Stomach smooth muscle (tissue), 2 donors: ENCODE measurements around the gene MERTK.

Source experiments
- H3K27ac ChIP-seq: one replicate; pipeline ENCODE4 v1.7.0; 2013; ENCODE audit warnings: mild to moderate bottlenecking, low read length, inconsistent platforms
- H3K27me3 ChIP-seq, 2 donors: one replicate each; pipeline ENCODE4 v1.7.0; 2013; ENCODE audit warnings: low read length in 2 of 2; ENCODE audit not compliant: insufficient read depth in 2 of 2, control insufficient read depth in 1 of 2
- H3K36me3 ChIP-seq, 2 donors: one replicate each; pipeline ENCODE4 v1.7.0; 2013; ENCODE audit warnings: low read length in 2 of 2; ENCODE audit not compliant: control insufficient read depth in 2 of 2, insufficient read depth in 2 of 2
- H3K4me1 ChIP-seq: one replicate; pipeline ENCODE4 v1.7.0; 2013; ENCODE audit warnings: low read length; ENCODE audit not compliant: control insufficient read depth, insufficient read depth
- H3K4me3 ChIP-seq, 2 donors: one replicate each; pipeline ENCODE4 v1.7.0; 2013; ENCODE audit warnings: low read length in 2 of 2
- H3K9ac ChIP-seq, 2 donors: one replicate each; pipeline ENCODE4 v1.7.0; 2013; ENCODE audit warnings: low read length in 2 of 2, mild to moderate bottlenecking in 1 of 2
- H3K9me3 ChIP-seq, 2 donors: one replicate each; pipeline ENCODE4 v1.7.0; 2013; ENCODE audit warnings: low read length in 2 of 2; ENCODE audit not compliant: control insufficient read depth in 2 of 2
- donor health status: healthy.
- donor health status: Pancreatic carcinoma.

The MERTK gene

GRCh38 chr2:112008910-112009485 lies 110.6 kb downstream of the MERTK start:
- Histone ChIP-seq H3K27ac (no peak overlapping the region), H3K9ac (no peak overlapping the region), H3K4me3 (no peak overlapping the region), H3K9me3 (no peaks in the 10 kb centered on the region), H3K36me3 (peaks cover 10 to 31% of the 10 kb centered on the region in 2 donors), H3K4me1 (no peaks in the 10 kb centered on the region), H3K27me3 (no peaks in the 10 kb centered on the region)

- Histone ChIP-seq H3K4me3 (no peak overlapping the region), H3K27ac (no peak overlapping the region), H3K36me3 (peaks cover 10 to 31% of the 10 kb centered on the region in 2 donors), H3K27me3 (no peaks in the 10 kb centered on the region), H3K4me1 (no peaks in the 10 kb centered on the region), H3K9me3 (no peaks in the 10 kb centered on the region), H3K9ac (no peak overlapping the region)
Observed at GRCh38 chr2:112010751-112011150, 112.3 kb downstream of the MERTK start.

GRCh38 chr2:112012556-112012955 lies 114.1 kb downstream of the MERTK start:
- no peaks in the 10 kb centered on the region for H3K27me3 ChIP-seq
- H3K9ac ChIP-seq, result no peak overlapping the region
- no peak overlapping the region for H3K4me3 ChIP-seq
- H3K4me1 ChIP-seq, result no peaks in the 10 kb centered on the region
- H3K36me3 ChIP-seq, result peaks cover 10 to 32% of the 10 kb centered on the region in 2 donors
- H3K9me3 ChIP-seq, result no peaks in the 10 kb centered on the region
- H3K27ac ChIP-seq, result no peak overlapping the region

GRCh38 chr2:112018846-112019245 lies 120.4 kb downstream of the MERTK start:
- peaks cover 4 to 21% of the 10 kb centered on the region in 2 donors for H3K36me3 ChIP-seq
- no peak overlapping the region for H3K4me3 ChIP-seq
- no peak overlapping the region for H3K9ac ChIP-seq
- H3K27me3 ChIP-seq, result no peaks in the 10 kb centered on the region
- H3K9me3 ChIP-seq, result no peaks in the 10 kb centered on the region
- no peaks in the 10 kb centered on the region for H3K4me1 ChIP-seq
- H3K27ac ChIP-seq, result no peak overlapping the region

- no peaks in the 10 kb centered on the region for H3K9me3 ChIP-seq
- no peak overlapping the region for H3K9ac ChIP-seq
- no peak overlapping the region for H3K27ac ChIP-seq
- peaks cover 4 to 22% of the 10 kb centered on the region in 2 donors for H3K36me3 ChIP-seq
- H3K27me3 ChIP-seq, result no peaks in the 10 kb centered on the region
- H3K4me3 ChIP-seq, result no peak overlapping the region
- no peaks in the 10 kb centered on the region for H3K4me1 ChIP-seq
Observed at GRCh38 chr2:112019569-112019982, 121.2 kb downstream of the MERTK start.

GRCh38 chr2:112020561-112020960 lies 122.2 kb downstream of the MERTK start:
- no peaks in the 10 kb centered on the region for H3K9me3 ChIP-seq
- peaks cover 4 to 24% of the 10 kb centered on the region in 2 donors for H3K36me3 ChIP-seq
- H3K4me1 ChIP-seq, result no peaks in the 10 kb centered on the region
- no peak overlapping the region for H3K4me3 ChIP-seq
- H3K9ac ChIP-seq, result no peak overlapping the region
- no peak overlapping the region for H3K27ac ChIP-seq
- H3K27me3 ChIP-seq, result no peaks in the 10 kb centered on the region

GRCh38 chr2:112021290-112021689 lies 122.9 kb downstream of the MERTK start:
- H3K27ac ChIP-seq, result no peak overlapping the region
- H3K27me3 ChIP-seq, result no peaks in the 10 kb centered on the region
- no peak overlapping the region for H3K9ac ChIP-seq
- H3K9me3 ChIP-seq, result no peaks in the 10 kb centered on the region
- peaks cover 4 to 24% of the 10 kb centered on the region in 2 donors for H3K36me3 ChIP-seq
- no peak overlapping the region for H3K4me3 ChIP-seq
- H3K4me1 ChIP-seq, result no peaks in the 10 kb centered on the region

- no peak overlapping the region for H3K27ac ChIP-seq
- no peaks in the 10 kb centered on the region for H3K27me3 ChIP-seq
- peaks cover 4 to 22% of the 10 kb centered on the region in 2 donors for H3K36me3 ChIP-seq
- H3K4me3 ChIP-seq, result no peak overlapping the region
- no peaks in the 10 kb centered on the region for H3K4me1 ChIP-seq
- H3K9me3 ChIP-seq, result no peaks in the 10 kb centered on the region
- H3K9ac ChIP-seq, result no peak overlapping the region
Observed at GRCh38 chr2:112021781-112022231, 123.4 kb downstream of the MERTK start.

- Histone ChIP-seq H3K36me3 (peaks cover 4 to 26% of the 10 kb centered on the region in 2 donors), H3K27ac (no peak overlapping the region)
Observed at GRCh38 chr2:112023707-112024106, 125.3 kb downstream of the MERTK start.

GRCh38 chr2:112024231-112024630 lies 125.8 kb downstream of the MERTK start:
- no peaks in the 10 kb centered on the region for H3K9me3 ChIP-seq
- H3K4me3 ChIP-seq, result no peak overlapping the region
- no peak overlapping the region for H3K9ac ChIP-seq
- H3K4me1 ChIP-seq, result no peaks in the 10 kb centered on the region
- H3K27ac ChIP-seq, result no peak overlapping the region
- H3K27me3 ChIP-seq, result no peaks in the 10 kb centered on the region
- H3K36me3 ChIP-seq, result peaks cover 4 to 26% of the 10 kb centered on the region in 2 donors

More at GRCh38 chr2:112023707-112024106, 125.3 kb downstream of the MERTK start:
- no peak overlapping the region for H3K4me3 ChIP-seq
- H3K9me3 ChIP-seq, result no peaks in the 10 kb centered on the region
- H3K27me3 ChIP-seq, result no peaks in the 10 kb centered on the region
- no peaks in the 10 kb centered on the region for H3K4me1 ChIP-seq
- H3K9ac ChIP-seq, result no peak overlapping the region

GRCh38 chr2:112024896-112025491 lies 126.6 kb downstream of the MERTK start:
- H3K4me3 ChIP-seq, result no peak overlapping the region
- H3K4me1 ChIP-seq, result no peaks in the 10 kb centered on the region
- peaks cover 4 to 21% of the 10 kb centered on the region in 2 donors for H3K36me3 ChIP-seq
- no peak overlapping the region for H3K27ac ChIP-seq
- H3K27me3 ChIP-seq, result no peaks in the 10 kb centered on the region
- H3K9me3 ChIP-seq, result no peaks in the 10 kb centered on the region
- H3K9ac ChIP-seq, result no peak overlapping the region
